A673 (cell line): ENCODE results near the gene REG3A. TPM values are rescaled to one million over a fixed set of nuclear protein-coding genes. Genes with fewer than 3 reads are reported as not detected.

Experiments used
- BruUV-seq: library from RNA; stranded (reverse); fragments of 400-500 nt; replicated peaks from 2 replicates; lab custom pipeline; 2021; lab: Mats Ljungman, UMichigan
- CTCF ChIA-PET: fragments of 300-600 bp; sonication (Branson Sonifier 250); formaldehyde crosslinking; loops from one replicate; lab custom pipeline; 2022; ENCODE audit warnings: antibody characterized with exemption; lab: Charles Lee
- POLR2A ChIA-PET: fragments of 300-600 bp; sonication (Branson Sonifier 250); formaldehyde crosslinking; loops from one replicate; lab custom pipeline; 2022; ENCODE audit warnings: antibody characterized with exemption; ENCODE audit not compliant: low non-redundant PET; lab: Charles Lee
- DNase-seq: peaks from one replicate; pipeline ENCODE4 v3.0.0-alpha.2; 2015; ENCODE audit warnings: low spot score
- H3K27ac ChIP-seq: fragments of 200-600 bp; sonication (generic); 2 replicates; pipeline ENCODE4 v1.5.1; 2016; ENCODE audit warnings: mixed run types, low read depth, mild to moderate bottlenecking, mixed read lengths, antibody characterized with exemption, low read length; ENCODE audit not compliant: poor library complexity, severe bottlenecking
- H3K27me3 ChIP-seq: fragments of 200-600 bp; sonication (generic); replicated peaks from 2 replicates; pipeline ENCODE4 v1.6.1; 2017; ENCODE audit warnings: mixed run types, low read depth, mild to moderate bottlenecking, mixed read lengths, antibody characterized with exemption, low read length; ENCODE audit not compliant: insufficient read depth, poor library complexity
- H3K36me3 ChIP-seq: fragments of 200-600 bp; sonication (generic); 2 replicates; pipeline ENCODE4 v1.6.1; 2016; ENCODE audit warnings: mixed run types, mild to moderate bottlenecking, mixed read lengths, antibody characterized with exemption, low read length; ENCODE audit not compliant: insufficient read depth, poor library complexity, severe bottlenecking
- H3K4me1 ChIP-seq: fragments of 200-600 bp; sonication (generic); 2 replicates; pipeline ENCODE4 v1.6.1; 2017; ENCODE audit warnings: mixed run types, mild to moderate bottlenecking, mixed read lengths, antibody characterized with exemption, low read length; ENCODE audit not compliant: insufficient read depth, poor library complexity, severe bottlenecking
- H3K4me3 ChIP-seq: fragments of 200-600 bp; sonication (generic); 2 replicates; pipeline ENCODE4 v1.5.1; 2016; ENCODE audit warnings: low read depth, mixed run types, mild to moderate bottlenecking, mixed read lengths, low read length; ENCODE audit not compliant: poor library complexity, severe bottlenecking
- H3K9me3 ChIP-seq: fragments of 200-600 bp; sonication (generic); 2 replicates; pipeline ENCODE4 v1.6.1; 2016; ENCODE audit warnings: mixed run types, low read depth, mild to moderate bottlenecking, mixed read lengths, antibody characterized with exemption, low read length; ENCODE audit not compliant: poor library complexity, severe bottlenecking
- CTCF ChIP-seq: fragments of 300-800, 200-600 bp; sonication (generic); conservative IDR thresholded peaks from 2 replicates; pipeline ENCODE4 v1.5.1; 2017; ENCODE audit warnings: low read depth, mild to moderate bottlenecking, antibody characterized with exemption, low read length, moderate library complexity, mixed read lengths
- EZH2 ChIP-seq: fragments of 200-600 bp; sonication (generic); IDR thresholded peaks from 2 replicates; pipeline ENCODE4 v1.6.1; 2017; ENCODE audit warnings: borderline replicate concordance, low read depth, mild to moderate bottlenecking, mixed read lengths, antibody characterized with exemption, low read length; ENCODE audit not compliant: poor library complexity, severe bottlenecking
- intact Hi-C: fragments of 100-400 bp; cut with micrococcal nuclease; formaldehyde crosslinking; loops from one replicate; pipeline ENCODE4 v1.10.0; 2022; ENCODE audit not compliant: unreplicated experiment
- total RNA-seq: library from RNA; stranded (reverse); gene quantifications from 2 replicates; pipeline ENCODE4 v1.2.3, GENCODE V29; 2021

REG3A gene
- total RNA-seq, 1 experiment from 2014 or later, result not detected

- no TSS peak for BruUV-seq
- intact Hi-C loops, result no loop called here
- Histone ChIP-seq H3K27ac (no peak overlapping the region), H3K27me3 (no peaks in the 10 kb centered on the region), H3K36me3 (no peaks in the 10 kb centered on the region), H3K9me3 (no peaks in the 10 kb centered on the region), H3K4me1 (no peaks in the 10 kb centered on the region), H3K4me3 (no peak overlapping the region)
- POLR2A ChIA-PET, result no interaction called here
- CTCF ChIA-PET, result no interaction called here
- TF ChIP-seq CTCF, result no peak
- no peak for TF ChIP-seq EZH2
- no peak for DNase-seq
Observed at GRCh38 chr2:79138385-79138784, 21.2 kb downstream of the REG3A start.

GRCh38 chr2:79131687-79132086 lies 27.9 kb downstream of the REG3A start:
- no peak overlapping the region for H3K27ac ChIP-seq
- no peaks in the 10 kb centered on the region for H3K27me3 ChIP-seq
- intact Hi-C loops, result no loop called here
- no peak for TF ChIP-seq EZH2
- no peak for TF ChIP-seq CTCF
- H3K4me1 ChIP-seq, result no peaks in the 10 kb centered on the region
- H3K36me3 ChIP-seq, result no peaks in the 10 kb centered on the region
- POLR2A ChIA-PET, result no interaction called here
- no peak for DNase-seq
- H3K4me3 ChIP-seq, result no peak overlapping the region
- BruUV-seq, result no TSS peak
- no peaks in the 10 kb centered on the region for H3K9me3 ChIP-seq
- CTCF ChIA-PET, result no interaction called here

- intact Hi-C loops, result no loop called here
- BruUV-seq, result no TSS peak
- no peak for TF ChIP-seq EZH2
- no peak for TF ChIP-seq CTCF
- CTCF ChIA-PET, result no interaction called here
- no peaks in the 10 kb centered on the region for H3K27me3 ChIP-seq
- no peaks in the 10 kb centered on the region for H3K9me3 ChIP-seq
- no peak for DNase-seq
- no peak overlapping the region for H3K4me3 ChIP-seq
- H3K4me1 ChIP-seq, result peaks cover 6% of the 10 kb centered on the region
- no peak overlapping the region for H3K27ac ChIP-seq
- no peaks in the 10 kb centered on the region for H3K36me3 ChIP-seq
- POLR2A ChIA-PET, result no interaction called here
Observed at GRCh38 chr2:79129804-79130203, 29.7 kb downstream of the REG3A start.
